ENCODE measurements around the gene CBFB. TPM values are rescaled to one million over a fixed set of nuclear protein-coding genes. Genes with fewer than 3 reads are reported as not detected.
A peak's percentile ranks its signal among the peaks of the same experiment; 100 is the strongest.

The CBFB gene
- total and polyA plus RNA-seq, 2 of the 4 experiments (the other 2 are of a cell fraction), result 44.2 to 48.0 TPM

GRCh38 chr16:67082100-67082499 lies 53.2 kb downstream of the CBFB start:
- no peak overlapping the region for H2BK5ac ChIP-seq (ENCODE audit: low read depth, low read length, poor library complexity, severe bottlenecking)
- dilution Hi-C loops (cut with HindIII; ENCODE audit: low sequenced_read_pairs, unreplicated experiment), result no loop called here
- BruUV-seq (replicated peaks), result no TSS peak

More at GRCh38 chr16:67082100-67082499, 53.2 kb downstream of the CBFB start:
- Histone ChIP-seq H2AK5ac (ENCODE audit: low read depth, low read length) (no peak overlapping the region), H2AFZ (replicated peaks; ENCODE audit: low read length, poor library complexity) (no peak overlapping the region), H4K8ac (ENCODE audit: low read depth in 2 of 2, low read length in 2 of 2) (no peak overlapping the region), H3K79me1 (ENCODE audit: low read depth in 1 of 2, low read length in 2 of 2) (peaks cover 17 to 52% of the 10 kb centered on the region in 2 experiments), H4K5ac (ENCODE audit: low read depth, low read length) (no peak overlapping the region), H2BK120ac (ENCODE audit: low read depth, low read length) (no peak overlapping the region), H3K9me3 (ENCODE audit: control insufficient read depth, insufficient read depth, low read length) (no peaks in the 10 kb centered on the region), H3K27me3 (ENCODE audit: control insufficient read depth, insufficient read depth, low read length) (no peaks in the 10 kb centered on the region), H3K9me1 (ENCODE audit: insufficient read depth, low read length) (peaks cover 12% of the 10 kb centered on the region; the same call in 1 of the 2 replicates), H3K18ac (ENCODE audit: low read depth, low read length) (no peak overlapping the region), H3K36me3 (ENCODE audit: control insufficient read depth, insufficient read depth, low read length) (peaks cover 10% of the 10 kb centered on the region), H2BK20ac (ENCODE audit: low read depth, low read length) (no peak overlapping the region), H3K4me2 (ENCODE audit: low read depth, low read length) (no peak overlapping the region), H2AK9ac (replicated peaks; ENCODE audit: low read depth, low read length, poor library complexity) (no peak overlapping the region), H3K23ac (ENCODE audit: low read depth, low read length) (no peak overlapping the region), H2BK15ac (ENCODE audit: low read depth, low read length) (no peak overlapping the region), H3K56ac (ENCODE audit: extremely low read depth, insufficient read depth, low read length) (no peak overlapping the region), H3K4me1 (ENCODE audit: control insufficient read depth, insufficient read depth, low read length) (peaks cover 7% of the 10 kb centered on the region; the same call in 1 of the 2 replicates), H3K4me3 (ENCODE audit: insufficient read depth, low read depth, low read length) (no peak overlapping the region), H3K27ac (ENCODE audit: insufficient read depth, low read length) (no peak overlapping the region), H4K91ac (ENCODE audit: insufficient read depth, low read depth, low read length) (no peak overlapping the region), H3K4ac (ENCODE audit: low read depth, low read length) (no peak overlapping the region), H3K14ac (replicated peaks; ENCODE audit: low read depth, low read length) (peak overlapping the region; percentile 72; the same call in 1 of the 2 replicates), H3K9ac (ENCODE audit: low read depth, low read length) (no peak overlapping the region), H4K20me1 (ENCODE audit: insufficient read depth, low read length) (peaks cover 3% of the 10 kb centered on the region; the same call in 1 of the 2 replicates)
- intact Hi-C loops (cut with micrococcal nuclease) (no loop called here), in situ Hi-C loops (cut with MboI; ENCODE audit: low sequenced_read_pairs) (no loop called here)
- TF ChIP-seq POLR2A (IDR thresholded peaks at IDR 0.05; ENCODE audit: low read depth, low read length) (no peak), RFX5 (IDR thresholded peaks at IDR 0.05; ENCODE audit: low read depth, low read length) (no peak), NFE2L2 (IDR thresholded peaks at IDR 0.05; ENCODE audit: low read depth, low read length) (no peak), MAZ (IDR thresholded peaks at IDR 0.05; ENCODE audit: borderline replicate concordance, low read depth, low read length) (no peak), BHLHE40 (IDR thresholded peaks at IDR 0.05; ENCODE audit: low read depth, low read length) (no peak), MAFK (IDR thresholded peaks at IDR 0.05; ENCODE audit: low read depth, low read length) (no peak), ELK1 (IDR thresholded peaks at IDR 0.05; ENCODE audit: borderline replicate concordance, low read depth, low read length) (no peak), CHD1 (IDR thresholded peaks at IDR 0.05; ENCODE audit: low read depth, low read length) (no peak), RAD21 (IDR thresholded peaks at IDR 0.05; ENCODE audit: low read length) (no peak), FOS (IDR thresholded peaks at IDR 0.05; ENCODE audit: low read depth, low read length) (no peak)
- TF ChIP-seq, protein P1, sequence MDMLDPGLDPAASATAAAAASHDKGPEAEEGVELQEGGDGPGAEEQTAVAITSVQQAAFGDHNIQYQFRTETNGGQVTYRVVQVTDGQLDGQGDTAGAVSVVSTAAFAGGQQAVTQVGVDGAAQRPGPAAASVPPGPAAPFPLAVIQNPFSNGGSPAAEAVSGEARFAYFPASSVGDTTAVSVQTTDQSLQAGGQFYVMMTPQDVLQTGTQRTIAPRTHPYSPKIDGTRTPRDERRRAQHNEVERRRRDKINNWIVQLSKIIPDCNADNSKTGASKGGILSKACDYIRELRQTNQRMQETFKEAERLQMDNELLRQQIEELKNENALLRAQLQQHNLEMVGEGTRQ (IDR thresholded peaks at IDR 0.05; ENCODE audit: low read depth, low read length), result no peak
- DNase-seq (no peak), ATAC-seq (ENCODE audit: low read depth) (no peak)
- no CpG with 5 or more reads among the region's 6 CpGs for WGBS, 2 experiments (ENCODE audit: extremely low coverage in 2 of 2, insufficient read length in 1 of 2)
- CTCF ChIA-PET, result interaction anchor here (0.7 to 1.5 kb wide), 3 partner anchors 19 to 39 kb away, joined by 3 to 6 read pairs (median 5); no protein-coding TSS in a partner anchor
- POLR2A ChIA-PET (ENCODE audit: unreplicated experiment), result interaction anchor here (0.6 kb wide), 1 partner anchor 19 kb away, joined by 3 read pairs; no protein-coding TSS in a partner anchor

Measured in IMR-90 (cell line).